Measurements from ENCODE around the gene RAB3C. TPM values are rescaled to one million over a fixed set of nuclear protein-coding genes. Genes with fewer than 3 reads are reported as not detected.

The RAB3C gene
- total RNA-seq, 1 donor from 2014 or later = under 0.01 TPM

GRCh38 chr5:58718269-58718978 lies 135.5 kb downstream of the RAB3C start:
- DNase-seq (ENCODE audit: low read depth in 2 of 2) = no peak

DNA sequence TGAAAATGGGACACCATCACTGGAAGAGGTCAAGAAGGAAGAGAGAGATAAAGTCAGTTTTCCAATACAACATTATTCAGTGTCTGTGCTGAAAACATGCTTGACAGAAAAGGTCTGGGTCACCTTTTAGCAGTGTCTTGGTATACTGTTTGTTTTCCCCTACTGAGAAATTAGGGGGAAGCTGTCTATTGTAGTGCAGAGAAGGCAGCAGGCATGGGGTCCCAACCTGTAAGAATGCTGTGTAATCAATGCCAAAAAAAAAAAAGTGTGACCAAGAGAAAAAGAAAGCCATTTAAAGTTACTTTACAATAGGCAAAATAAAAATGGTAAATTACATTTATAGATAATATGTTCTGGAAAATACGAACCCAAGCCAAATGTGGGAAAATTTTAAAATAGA lies 139.3 kb downstream of the RAB3C start:
- DNase-seq (ENCODE audit: low read depth in 2 of 2) = no peak

DNA sequence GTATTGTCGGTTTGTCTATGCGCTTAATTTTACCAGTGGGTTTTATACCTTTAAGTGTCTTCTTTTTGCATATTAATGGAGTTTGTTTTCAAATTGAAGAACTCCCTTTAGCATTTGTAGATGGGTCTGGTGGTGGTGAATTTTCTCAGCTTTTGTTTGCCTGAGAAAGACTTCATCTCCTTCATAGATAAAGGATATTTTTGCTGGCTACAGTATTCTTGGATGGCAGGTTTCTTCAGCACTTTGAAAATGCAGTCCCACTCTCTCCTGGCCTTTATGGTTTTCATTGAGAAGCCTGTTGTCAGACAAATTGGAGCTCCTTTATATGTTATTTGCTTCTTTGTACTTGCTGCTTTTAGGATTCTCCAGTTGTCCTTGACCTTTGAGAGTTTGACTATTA lies 142.1 kb downstream of the RAB3C start:
- DNase-seq (ENCODE audit: low read depth in 2 of 2) = no peak

DNA sequence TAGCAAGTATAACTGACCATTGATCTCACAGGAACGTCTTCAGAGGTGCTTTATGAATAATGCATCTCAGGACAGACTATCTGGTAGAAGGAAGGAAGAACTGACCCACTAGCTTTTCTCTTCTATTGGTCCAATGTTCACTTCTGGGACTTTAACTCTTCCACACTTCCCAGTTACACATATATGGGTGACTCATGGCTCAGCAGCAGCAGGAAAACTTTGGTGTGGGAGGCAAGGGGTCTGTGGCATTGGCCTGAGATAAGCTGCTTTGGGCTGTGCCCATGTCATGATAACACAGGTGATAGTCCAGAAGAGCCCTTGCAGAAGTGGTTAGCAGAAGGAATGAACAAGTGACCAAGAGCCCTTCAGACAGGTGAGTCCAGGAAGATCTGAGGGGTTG lies 148.8 kb downstream of the RAB3C start:
- DNase-seq (ENCODE audit: low read depth in 2 of 2) = no peak

DNA sequence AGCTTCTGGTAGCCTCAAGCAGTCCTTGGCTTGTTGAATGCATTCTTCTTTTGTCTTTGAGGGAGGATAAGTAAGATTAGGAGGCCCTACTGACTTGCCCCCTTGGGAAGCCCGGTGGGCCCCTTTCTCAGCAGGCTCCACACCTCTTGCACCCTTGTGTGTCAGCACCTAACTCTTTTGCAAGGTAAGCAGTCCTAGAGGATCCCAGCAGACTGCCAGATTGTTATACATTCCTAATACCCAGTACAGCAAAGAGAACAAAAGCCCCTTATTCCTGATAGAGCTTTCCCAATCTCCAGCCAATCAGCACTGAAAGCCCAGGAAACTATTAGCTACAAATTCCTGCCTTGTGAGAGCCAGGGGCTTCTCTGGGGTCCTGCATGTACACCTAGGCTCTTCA lies 152.8 kb downstream of the RAB3C start:
- no peak for DNase-seq (ENCODE audit: low read depth in 2 of 2)

GRCh38 chr5:58736214-58736613 lies 153.3 kb downstream of the RAB3C start:
- no peak for DNase-seq (ENCODE audit: low read depth in 2 of 2)

GRCh38 chr5:58737671-58738070 lies 154.8 kb downstream of the RAB3C start:
- DNase-seq (ENCODE audit: low read depth in 2 of 2) = no peak

GRCh38 chr5:58738336-58738735 lies 155.5 kb downstream of the RAB3C start:
- DNase-seq (ENCODE audit: low read depth in 2 of 2) = no peak

- no peak for DNase-seq (ENCODE audit: low read depth in 2 of 2)
Measured at GRCh38 chr5:58739051-58739450, 156.2 kb downstream of the RAB3C start.

DNA sequence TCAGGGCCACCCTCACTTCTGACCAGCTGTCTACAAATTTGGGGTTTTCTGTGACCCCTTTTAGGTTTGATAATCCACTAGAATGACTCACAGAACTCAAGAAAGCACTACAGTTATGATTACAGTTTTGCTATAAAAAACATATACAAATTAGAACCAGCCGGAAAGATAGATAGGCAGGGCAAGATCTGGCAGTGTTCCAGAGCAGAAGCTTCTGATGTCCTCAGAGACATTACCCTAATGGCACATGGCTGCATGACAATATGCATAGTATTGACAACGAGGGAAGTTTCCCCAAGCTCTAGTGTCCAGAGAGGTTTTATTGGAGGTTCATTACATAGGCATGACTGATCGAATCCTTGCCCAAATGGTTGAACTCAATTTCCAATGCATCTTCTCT lies 158.1 kb downstream of the RAB3C start:
- DNase-seq (ENCODE audit: low read depth in 2 of 2) = no peak

GRCh38 chr5:58745350-58745749 lies 162.5 kb downstream of the RAB3C start:
- no peak for DNase-seq (ENCODE audit: low read depth in 2 of 2)

DNA sequence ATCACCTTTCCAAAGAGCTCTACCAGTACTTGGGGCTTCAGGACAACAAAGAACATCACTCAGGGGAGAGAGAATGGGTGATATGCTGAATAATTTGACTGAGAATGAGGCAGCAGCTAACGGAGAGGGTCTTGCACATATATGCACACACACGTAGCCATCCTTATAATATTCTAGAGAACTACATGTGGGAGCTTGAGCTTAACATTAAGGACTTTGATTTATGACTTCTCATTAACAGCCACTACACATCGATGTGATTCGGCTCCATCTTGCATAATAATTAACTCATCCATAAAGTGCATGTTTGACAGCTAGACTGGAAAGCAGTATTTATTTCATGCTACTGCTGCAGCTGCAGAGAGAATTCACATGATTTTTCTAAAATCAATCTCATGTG lies 163.4 kb downstream of the RAB3C start:
- no peak for DNase-seq (ENCODE audit: low read depth in 2 of 2)

DNA sequence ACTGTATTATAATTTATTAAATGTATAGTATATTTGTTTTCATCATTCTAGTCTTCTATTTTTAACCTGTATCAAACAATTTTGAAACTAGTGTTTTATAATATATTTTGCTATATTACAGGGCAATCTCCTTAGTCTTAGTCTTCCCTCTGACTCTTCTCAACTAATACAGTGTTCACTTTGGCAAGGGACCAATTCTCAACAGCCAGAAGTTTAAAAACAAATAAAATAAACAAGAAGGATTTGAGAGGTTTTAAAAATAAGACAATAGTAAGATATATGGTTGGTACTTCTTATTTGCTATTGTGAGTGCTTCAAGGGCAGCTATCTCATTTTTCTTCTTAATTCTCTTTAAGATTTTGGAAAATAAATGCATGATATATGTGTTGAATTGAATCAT lies 167.2 kb downstream of the RAB3C start:
- no peak for DNase-seq (ENCODE audit: low read depth in 2 of 2)

- DNase-seq (ENCODE audit: low read depth in 2 of 2) = peak in 1 of 2 donors; percentile 77
Measured at GRCh38 chr5:58751222-58751837, 168.5 kb downstream of the RAB3C start.

DNA sequence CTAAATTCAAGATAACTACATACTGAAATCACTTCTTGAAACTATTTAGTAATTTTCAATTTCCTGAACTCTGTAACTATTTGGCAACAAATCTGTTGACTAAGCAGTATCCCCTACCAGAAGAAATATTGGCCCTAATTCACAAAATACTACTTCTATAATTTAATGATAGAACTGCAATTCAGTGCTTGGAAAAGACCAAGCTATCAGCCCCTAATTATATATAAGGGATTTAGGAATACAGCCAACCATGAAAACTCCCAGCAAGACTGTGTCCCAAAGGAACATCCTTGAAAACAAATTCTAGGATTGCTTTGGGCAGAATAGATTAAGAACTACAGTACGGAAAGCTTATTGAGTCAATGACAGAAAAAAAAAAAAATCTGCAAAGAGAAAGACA lies 169.2 kb downstream of the RAB3C start:
- DNase-seq (ENCODE audit: low read depth in 2 of 2) = no peak

- no peak for DNase-seq (ENCODE audit: low read depth in 2 of 2)
Measured at GRCh38 chr5:58753446-58753845, 170.6 kb downstream of the RAB3C start.

GRCh38 chr5:58754250-58754649 lies 171.4 kb downstream of the RAB3C start:
- no peak for DNase-seq (ENCODE audit: low read depth in 2 of 2)

DNA sequence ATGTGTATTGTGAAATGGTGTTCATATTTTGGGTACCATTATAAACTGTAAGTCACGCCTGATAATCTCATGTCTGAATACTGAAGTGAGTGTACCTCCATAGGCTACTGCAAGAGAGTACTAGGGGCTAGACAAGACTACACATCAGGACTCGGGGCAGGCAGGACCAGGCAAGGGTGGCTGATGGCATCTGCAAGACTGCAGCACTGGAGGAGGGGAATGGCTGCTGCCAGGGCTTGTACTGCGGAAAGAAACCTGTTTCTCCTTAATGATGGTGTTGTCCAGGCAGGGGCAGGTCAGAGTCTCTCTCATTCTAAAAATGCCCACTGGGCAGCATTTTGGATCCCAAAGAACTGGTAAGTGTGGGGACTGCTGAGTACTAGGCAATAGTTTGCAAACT lies 172.5 kb downstream of the RAB3C start:
- DNase-seq (ENCODE audit: low read depth in 2 of 2) = no peak

DNA sequence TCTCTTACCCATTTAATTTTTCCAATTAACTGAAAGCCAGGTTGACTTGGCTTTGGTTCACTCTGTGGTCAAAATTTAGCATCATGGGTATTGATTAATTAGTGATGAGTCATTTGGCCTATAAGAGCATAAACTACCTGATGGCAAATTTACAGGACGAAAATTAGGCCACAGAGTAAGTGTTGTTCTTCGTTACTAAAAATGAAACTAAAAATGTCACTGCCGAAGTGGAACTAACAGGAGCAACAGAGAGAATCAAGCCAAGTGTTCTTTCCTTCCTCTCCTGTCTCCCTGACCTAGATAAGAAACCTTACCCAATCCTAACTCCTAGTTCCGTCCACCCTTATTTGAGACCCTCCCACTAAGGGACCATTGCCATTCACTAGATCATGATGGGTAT lies 176.9 kb downstream of the RAB3C start:
- peak in 1 of 2 donors; percentile 8 for DNase-seq (ENCODE audit: low read depth in 2 of 2)

- DNase-seq (ENCODE audit: low read depth in 2 of 2) = no peak
Measured at GRCh38 chr5:58760222-58760621, 177.3 kb downstream of the RAB3C start.

- DNase-seq (ENCODE audit: low read depth in 2 of 2) = no peak
Measured at GRCh38 chr5:58761407-58761806, 178.5 kb downstream of the RAB3C start.

DNA sequence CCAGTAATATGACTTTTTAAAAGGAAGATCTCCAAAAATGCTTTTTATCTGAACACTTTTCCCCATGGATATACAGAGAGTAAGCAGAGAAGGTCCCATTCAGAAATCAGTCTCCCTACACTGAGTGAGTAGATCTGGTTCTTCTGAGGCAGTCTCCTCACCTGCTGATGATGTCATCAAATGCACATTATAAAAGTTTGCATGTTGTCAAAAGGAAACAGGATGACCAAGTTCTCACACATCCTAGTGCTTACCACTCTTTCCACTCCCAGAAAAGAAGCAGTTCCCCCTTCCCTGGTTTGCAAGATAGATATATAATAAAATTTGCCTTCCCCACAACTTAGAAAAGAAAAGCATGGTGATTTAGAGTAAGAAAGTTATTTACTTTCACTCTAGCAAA lies 180.5 kb downstream of the RAB3C start:
- no peak for DNase-seq (ENCODE audit: low read depth in 2 of 2)

GRCh38 chr5:58764199-58764598 lies 181.3 kb downstream of the RAB3C start:
- no peak for DNase-seq (ENCODE audit: low read depth in 2 of 2)

DNA sequence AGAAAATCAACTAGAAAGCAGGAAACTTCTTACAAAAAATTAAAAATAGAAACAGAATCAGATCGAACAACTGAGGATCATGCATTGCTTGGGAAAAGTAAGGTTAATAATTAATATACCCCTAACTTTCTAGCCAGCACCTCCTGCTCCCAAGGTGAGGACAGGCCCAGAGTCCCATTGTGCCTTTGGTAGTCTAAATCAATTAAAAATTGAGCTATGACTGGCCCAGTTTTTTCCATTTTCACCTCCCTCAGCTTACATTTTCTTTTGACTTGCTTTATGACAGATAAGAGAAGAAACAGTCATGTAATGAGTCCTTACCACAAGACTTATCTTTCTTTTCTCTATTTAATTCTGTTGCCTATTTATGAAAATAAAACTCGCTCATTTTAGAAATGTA lies 182.2 kb downstream of the RAB3C start:
- no peak for DNase-seq (ENCODE audit: low read depth in 2 of 2)

Data from dermis microvascular lymphatic vessel endothelial cell (primary cell).